MM.1S (cell line): ENCODE data around the gene RABL3.

Source experiments
- EZH2 ChIP-seq: fragments of 300-600 bp; sonication (generic); optimal IDR thresholded peaks from 2 replicates; pipeline ENCODE3; 2017; ENCODE audit warnings: low read depth, mild to moderate bottlenecking, antibody characterized with exemption, low read length, mixed read lengths
- EZH2phosphoT487 ChIP-seq: fragments of 300-600 bp; sonication (generic); IDR thresholded peaks from 2 replicates; pipeline ENCODE4 v1.6.1; 2018; ENCODE audit warnings: antibody characterized with exemption, low read length
- TF ChIP-seq, protein P1 (sequence below): fragments of 300-600 bp; sonication (generic); IDR thresholded peaks from 2 replicates; pipeline ENCODE4 v1.5.1; 2016; ENCODE audit warnings: antibody characterized with exemption, low read length, mixed read lengths

DNA sequence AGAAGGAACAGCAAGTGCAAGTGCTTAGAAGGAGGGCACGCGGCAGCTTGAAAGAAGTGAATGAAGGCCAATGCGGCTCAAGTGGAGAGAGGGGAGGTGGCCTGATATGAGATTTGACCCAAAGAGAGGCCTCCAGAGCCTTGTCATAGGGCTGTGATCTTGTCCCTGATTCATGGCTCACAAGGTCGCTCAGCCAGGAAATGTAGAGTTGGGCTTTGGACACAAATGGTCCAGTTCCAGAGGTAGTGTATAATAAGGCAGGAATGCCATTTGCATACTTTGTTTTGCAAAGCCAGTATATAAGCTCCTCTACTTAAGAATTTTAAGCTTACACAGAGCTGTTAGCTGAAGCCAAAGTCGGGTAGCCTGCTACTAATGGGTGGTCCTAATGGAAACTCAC, 94.0 kb downstream of the RABL3 start:
- TF ChIP-seq, protein P1, sequence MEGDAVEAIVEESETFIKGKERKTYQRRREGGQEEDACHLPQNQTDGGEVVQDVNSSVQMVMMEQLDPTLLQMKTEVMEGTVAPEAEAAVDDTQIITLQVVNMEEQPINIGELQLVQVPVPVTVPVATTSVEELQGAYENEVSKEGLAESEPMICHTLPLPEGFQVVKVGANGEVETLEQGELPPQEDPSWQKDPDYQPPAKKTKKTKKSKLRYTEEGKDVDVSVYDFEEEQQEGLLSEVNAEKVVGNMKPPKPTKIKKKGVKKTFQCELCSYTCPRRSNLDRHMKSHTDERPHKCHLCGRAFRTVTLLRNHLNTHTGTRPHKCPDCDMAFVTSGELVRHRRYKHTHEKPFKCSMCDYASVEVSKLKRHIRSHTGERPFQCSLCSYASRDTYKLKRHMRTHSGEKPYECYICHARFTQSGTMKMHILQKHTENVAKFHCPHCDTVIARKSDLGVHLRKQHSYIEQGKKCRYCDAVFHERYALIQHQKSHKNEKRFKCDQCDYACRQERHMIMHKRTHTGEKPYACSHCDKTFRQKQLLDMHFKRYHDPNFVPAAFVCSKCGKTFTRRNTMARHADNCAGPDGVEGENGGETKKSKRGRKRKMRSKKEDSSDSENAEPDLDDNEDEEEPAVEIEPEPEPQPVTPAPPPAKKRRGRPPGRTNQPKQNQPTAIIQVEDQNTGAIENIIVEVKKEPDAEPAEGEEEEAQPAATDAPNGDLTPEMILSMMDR, result no peak
- TF ChIP-seq EZH2 (no peak), EZH2phosphoT487 (no peak)
